Measurements from ENCODE around the gene IGF2BP1. TPM values are rescaled to one million over a fixed set of nuclear protein-coding genes. Genes with fewer than 3 reads are reported as not detected.
"Not testable (repeated sequence)": the region's sequence is repeated elsewhere in the genome, so short reads cannot be mapped to it uniquely, and the experiment has no call there.

The IGF2BP1 gene
- total RNA-seq, 5 donors from 2014 or later (not counting 1 experiment from before 2014, with no cell fraction given), result 0.43 to 1.4 (median 0.61) TPM; not detected in 2

- Mint-ChIP-seq H3K9me3 (no peaks in the 10 kb centered on the region), H3K27me3 (peaks cover 7 to 14% of the 10 kb centered on the region in 2 donors), H3K36me3 (no peaks in the 10 kb centered on the region), H3K4me3 (no peak overlapping the region), H3K4me1 (peaks cover 0 to 5% (median 0%) of the 10 kb centered on the region in 3 donors), H3K27ac (no peak overlapping the region)
- ChIA-PET CTCF (interaction anchor here (0.5 to 1.3 kb wide), 6 partner anchors 8 to 353 kb away, joined by 3 to 6 read pairs (median 4); no protein-coding TSS in a partner anchor), POLR2A (no interaction called here)
- H3K4me3 ChIP-seq (ENCODE audit: control insufficient read depth in 1 of 2, extremely low read depth in 1 of 2, low read length in 1 of 2), result no peak overlapping the region
- 55% methylated on average over 5 of the region's 11 CpGs for WGBS (ENCODE audit: insufficient coverage)
- H3K36me3 ChIP-seq (ENCODE audit: control insufficient read depth in 2 of 2, extremely low read depth in 1 of 2, insufficient read depth in 1 of 2, low read length in 1 of 2), result no peaks in the 10 kb centered on the region
- peaks cover 0 to 38% of the 10 kb centered on the region in 2 experiments for H3K27me3 ChIP-seq (replicated peaks in 1 of 2; ENCODE audit: control insufficient read depth in 2 of 2, extremely low read depth in 1 of 2, insufficient read depth in 2 of 2, low read length in 1 of 2)
- no peaks in the 10 kb centered on the region for H3K4me1 ChIP-seq (ENCODE audit: control insufficient read depth in 1 of 2, extremely low read depth in 1 of 2, insufficient read depth in 2 of 2, low read length in 2 of 2)
- H3K9me3 ChIP-seq, result no peaks in the 10 kb centered on the region
- peak in 21 of 35 experiments; percentile 8 to 68 (median 17) for DNase-seq
- peak; percentile 51 to 70 (median 64) for ATAC-seq (replicated peaks in 1 of 4)
- H3K27ac ChIP-seq (ENCODE audit: low read length), result no peak overlapping the region
Observed at GRCh38 chr17:49031965-49032928, 35.1 kb downstream of the IGF2BP1 start.

GRCh38 chr17:49035470-49036269, 38.5 kb downstream of the IGF2BP1 start:
- POLR2A ChIA-PET, result no interaction called here
- Histone ChIP-seq H3K27ac (ENCODE audit: low read length) (no peak overlapping the region), H3K9me3 (no peaks in the 10 kb centered on the region), H3K27me3 (replicated peaks in 1 of 2; ENCODE audit: control insufficient read depth in 2 of 2, extremely low read depth in 1 of 2, insufficient read depth in 2 of 2, low read length in 1 of 2) (peaks cover 0 to 44% of the 10 kb centered on the region in 2 experiments), H3K4me3 (ENCODE audit: control insufficient read depth in 1 of 2, extremely low read depth in 1 of 2, low read length in 1 of 2) (no peak overlapping the region), H3K36me3 (ENCODE audit: control insufficient read depth in 2 of 2, extremely low read depth in 1 of 2, insufficient read depth in 1 of 2, low read length in 1 of 2) (no peaks in the 10 kb centered on the region), H3K4me1 (ENCODE audit: control insufficient read depth in 1 of 2, extremely low read depth in 1 of 2, insufficient read depth in 2 of 2, low read length in 2 of 2) (no peaks in the 10 kb centered on the region)
- ATAC-seq (replicated peaks in 1 of 4) (no peak), DNase-seq (peak in 8 of 35 experiments; percentile 8 to 43 (median 16))
- Mint-ChIP-seq H3K27ac (no peak overlapping the region), H3K36me3 (no peaks in the 10 kb centered on the region), H3K27me3 (peaks cover 10 to 14% of the 10 kb centered on the region in 2 donors), H3K4me1 (peaks cover 0 to 5% (median 0%) of the 10 kb centered on the region in 3 donors), H3K4me3 (no peak overlapping the region), H3K9me3 (no peaks in the 10 kb centered on the region)
- 91% methylated on average over 40 of the region's 42 CpGs for WGBS (ENCODE audit: insufficient coverage)
- CTCF ChIA-PET, result interaction anchor here (0.6 to 1.7 kb wide), 2 partner anchors 10 to 13 kb away, joined by 4 to 5 read pairs; no protein-coding TSS in a partner anchor

GRCh38 chr17:49036270-49036626, 39.1 kb downstream of the IGF2BP1 start:
- Mint-ChIP-seq H3K27ac (no peak overlapping the region), H3K36me3 (no peaks in the 10 kb centered on the region), H3K4me3 (no peak overlapping the region), H3K4me1 (peaks cover 0 to 5% (median 0%) of the 10 kb centered on the region in 3 donors), H3K9me3 (no peaks in the 10 kb centered on the region), H3K27me3 (peaks cover 13 to 14% of the 10 kb centered on the region in 2 donors)
- 100% methylated on average over 2 of the region's 13 CpGs for WGBS (ENCODE audit: insufficient coverage)
- H3K27me3 ChIP-seq (replicated peaks in 1 of 2; ENCODE audit: control insufficient read depth in 2 of 2, extremely low read depth in 1 of 2, insufficient read depth in 2 of 2, low read length in 1 of 2), result peaks cover 0 to 43% of the 10 kb centered on the region in 2 experiments
- no peak overlapping the region for H3K4me3 ChIP-seq (ENCODE audit: control insufficient read depth in 1 of 2, extremely low read depth in 1 of 2, low read length in 1 of 2)
- no peaks in the 10 kb centered on the region for H3K36me3 ChIP-seq (ENCODE audit: control insufficient read depth in 2 of 2, extremely low read depth in 1 of 2, insufficient read depth in 1 of 2, low read length in 1 of 2)
- no peak overlapping the region for H3K27ac ChIP-seq (ENCODE audit: low read length)
- no peak for DNase-seq
- ChIA-PET POLR2A (interaction anchor here in 1 of 2 donors (0.6 kb wide), 1 partner anchor 292 kb away, joined by 7 read pairs; no protein-coding TSS in a partner anchor), CTCF (interaction anchor here in 1 of 2 donors (1.7 kb wide), 1 partner anchor 9 kb away, joined by 5 read pairs; no protein-coding TSS in a partner anchor)
- no peak for ATAC-seq (replicated peaks in 1 of 4)
- no peaks in the 10 kb centered on the region for H3K4me1 ChIP-seq (ENCODE audit: control insufficient read depth in 1 of 2, extremely low read depth in 1 of 2, insufficient read depth in 2 of 2, low read length in 2 of 2)
- H3K9me3 ChIP-seq, result no peaks in the 10 kb centered on the region

GRCh38 chr17:49038138-49038537, 41.0 kb downstream of the IGF2BP1 start:
- H3K9me3 ChIP-seq, result no peaks in the 10 kb centered on the region
- WGBS (ENCODE audit: insufficient coverage), result no CpG with 5 or more reads among the region's 8 CpGs
- Mint-ChIP-seq H3K36me3 (no peaks in the 10 kb centered on the region), H3K27me3 (peaks cover 9 to 11% of the 10 kb centered on the region in 2 donors), H3K27ac (no peak overlapping the region), H3K4me1 (no peaks in the 10 kb centered on the region), H3K4me3 (no peak overlapping the region), H3K9me3 (no peaks in the 10 kb centered on the region)
- no peaks in the 10 kb centered on the region for H3K36me3 ChIP-seq (ENCODE audit: control insufficient read depth in 2 of 2, extremely low read depth in 1 of 2, insufficient read depth in 1 of 2, low read length in 1 of 2)
- H3K4me3 ChIP-seq (ENCODE audit: control insufficient read depth in 1 of 2, extremely low read depth in 1 of 2, low read length in 1 of 2), result no peak overlapping the region
- no peak for ATAC-seq (replicated peaks in 1 of 4)
- H3K27me3 ChIP-seq (replicated peaks in 1 of 2; ENCODE audit: control insufficient read depth in 2 of 2, extremely low read depth in 1 of 2, insufficient read depth in 2 of 2, low read length in 1 of 2), result peaks cover 0 to 35% of the 10 kb centered on the region in 2 experiments
- POLR2A ChIA-PET, result no interaction called here
- CTCF ChIA-PET, result no interaction called here
- no peak overlapping the region for H3K27ac ChIP-seq (ENCODE audit: low read length)
- DNase-seq, result no peak
- no peaks in the 10 kb centered on the region for H3K4me1 ChIP-seq (ENCODE audit: control insufficient read depth in 1 of 2, extremely low read depth in 1 of 2, insufficient read depth in 2 of 2, low read length in 2 of 2)

GRCh38 chr17:49038544-49038943, 41.4 kb downstream of the IGF2BP1 start:
- Histone ChIP-seq H3K4me3 (ENCODE audit: control insufficient read depth in 1 of 2, extremely low read depth in 1 of 2, low read length in 1 of 2) (no peak overlapping the region), H3K36me3 (ENCODE audit: control insufficient read depth in 2 of 2, extremely low read depth in 1 of 2, insufficient read depth in 1 of 2, low read length in 1 of 2) (no peaks in the 10 kb centered on the region), H3K9me3 (no peaks in the 10 kb centered on the region), H3K4me1 (ENCODE audit: control insufficient read depth in 1 of 2, extremely low read depth in 1 of 2, insufficient read depth in 2 of 2, low read length in 2 of 2) (no peaks in the 10 kb centered on the region), H3K27me3 (replicated peaks in 1 of 2; ENCODE audit: control insufficient read depth in 2 of 2, extremely low read depth in 1 of 2, insufficient read depth in 2 of 2, low read length in 1 of 2) (peaks cover 0 to 38% of the 10 kb centered on the region in 2 experiments), H3K27ac (ENCODE audit: low read length) (no peak overlapping the region)
- Mint-ChIP-seq H3K4me1 (no peaks in the 10 kb centered on the region), H3K4me3 (no peak overlapping the region), H3K9me3 (no peaks in the 10 kb centered on the region), H3K36me3 (no peaks in the 10 kb centered on the region), H3K27me3 (peaks cover 9 to 14% of the 10 kb centered on the region in 2 donors), H3K27ac (no peak overlapping the region)
- ChIA-PET POLR2A (no interaction called here), CTCF (no interaction called here)
- no CpG with 5 or more reads among the region's 2 CpGs for WGBS (ENCODE audit: insufficient coverage)
- DNase-seq (no peak), ATAC-seq (replicated peaks in 1 of 4) (no peak)

GRCh38 chr17:49039518-49039917, 42.3 kb downstream of the IGF2BP1 start:
- H3K9me3 Mint-ChIP-seq; ATAC-seq (replicated peaks in 1 of 4); H3K4me1 Mint-ChIP-seq; H3K9me3 ChIP-seq; POLR2A ChIA-PET; H3K36me3 Mint-ChIP-seq; H3K4me3 Mint-ChIP-seq; H3K36me3 ChIP-seq (ENCODE audit: control insufficient read depth in 2 of 2, extremely low read depth in 1 of 2, insufficient read depth in 1 of 2, low read length in 1 of 2); H3K4me3 ChIP-seq (ENCODE audit: control insufficient read depth in 1 of 2, extremely low read depth in 1 of 2, low read length in 1 of 2); CTCF ChIA-PET; H3K4me1 ChIP-seq (ENCODE audit: control insufficient read depth in 1 of 2, extremely low read depth in 1 of 2, insufficient read depth in 2 of 2, low read length in 2 of 2); H3K27ac Mint-ChIP-seq; H3K27ac ChIP-seq (ENCODE audit: low read length); DNase-seq: not testable (repeated sequence)
- WGBS (ENCODE audit: insufficient coverage), result 89% methylated on average over 5 of the region's 6 CpGs
- peaks cover 16 to 18% of the 10 kb centered on the region in 2 donors for H3K27me3 Mint-ChIP-seq
- peaks cover 0 to 36% of the 10 kb centered on the region in 2 experiments for H3K27me3 ChIP-seq (replicated peaks in 1 of 2; ENCODE audit: control insufficient read depth in 2 of 2, extremely low read depth in 1 of 2, insufficient read depth in 2 of 2, low read length in 1 of 2)
